Pulmonary artery endothelial cell (primary cell): ENCODE measurements around the gene THSD7B. TPM values are rescaled to one million over a fixed set of nuclear protein-coding genes. Genes with fewer than 3 reads are reported as not detected.
"Not testable (repeated sequence)": the region's sequence is repeated elsewhere in the genome, so short reads cannot be mapped to it uniquely, and the experiment has no call there.

Source experiments
- DNase-seq: peaks from one replicate; pipeline ENCODE4 v3.0.0-alpha.2; 2011; ENCODE audit warnings: low read depth, low spot score
- total RNA-seq: library from RNA; depleted of rRNA; stranded (reverse); fragments of >200 nt; gene quantifications from 2 replicates; pipeline ENCODE4 v1.2.3, GENCODE V29; 2014

Gene THSD7B
- total RNA-seq, result not detected in 2 replicates

DNA sequence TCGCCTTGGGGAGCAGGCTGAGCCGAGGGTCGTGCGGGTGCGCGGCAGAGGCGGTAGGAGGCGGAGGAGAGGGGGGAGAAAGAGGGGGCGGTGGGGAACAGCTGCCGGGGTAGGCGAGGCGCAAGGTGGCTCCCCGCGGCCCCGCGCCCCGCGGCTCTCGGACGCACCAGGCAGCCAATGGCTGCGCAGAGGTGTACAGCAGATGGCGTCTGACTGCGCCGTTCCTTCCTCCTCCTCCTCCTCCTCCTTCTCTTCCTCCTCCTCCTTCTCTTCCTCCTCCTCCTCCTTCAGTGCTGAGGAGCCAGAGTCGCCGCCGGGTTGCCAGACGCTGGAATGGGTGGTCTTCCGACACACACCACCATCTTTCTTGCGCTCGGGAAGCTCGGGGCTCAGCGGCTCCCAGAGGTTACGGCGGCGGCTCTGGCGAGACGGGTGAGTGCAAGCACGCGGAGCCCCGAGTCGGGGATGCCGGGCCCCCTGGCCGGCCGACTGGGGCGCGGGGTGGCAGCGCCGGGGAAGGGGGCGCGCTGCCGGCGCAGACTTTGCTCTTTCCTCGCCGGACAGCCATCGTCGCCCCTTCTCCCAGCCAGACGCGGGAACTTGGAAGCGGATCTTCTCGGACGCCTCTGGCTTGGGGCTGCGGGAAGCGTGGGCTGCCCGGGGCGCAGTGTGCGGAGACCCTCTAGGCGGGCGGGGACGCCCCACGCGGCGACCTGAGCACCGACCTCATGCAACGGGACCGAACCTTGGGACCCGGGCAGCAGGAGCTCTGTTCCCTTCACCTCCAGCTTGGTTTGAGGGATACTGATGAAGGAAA, at the start of gene THSD7B:
Gene THSD7B (plus strand): TSS at position 290 of the 817 bp plus-strand sequence. CDS start 116,634 bp downstream, outside the sequence.
- DNase-seq, result no peak

GRCh38 chr2:136718273-136718672, 47.1 kb upstream of the THSD7B start:
- no peak for DNase-seq

DNA sequence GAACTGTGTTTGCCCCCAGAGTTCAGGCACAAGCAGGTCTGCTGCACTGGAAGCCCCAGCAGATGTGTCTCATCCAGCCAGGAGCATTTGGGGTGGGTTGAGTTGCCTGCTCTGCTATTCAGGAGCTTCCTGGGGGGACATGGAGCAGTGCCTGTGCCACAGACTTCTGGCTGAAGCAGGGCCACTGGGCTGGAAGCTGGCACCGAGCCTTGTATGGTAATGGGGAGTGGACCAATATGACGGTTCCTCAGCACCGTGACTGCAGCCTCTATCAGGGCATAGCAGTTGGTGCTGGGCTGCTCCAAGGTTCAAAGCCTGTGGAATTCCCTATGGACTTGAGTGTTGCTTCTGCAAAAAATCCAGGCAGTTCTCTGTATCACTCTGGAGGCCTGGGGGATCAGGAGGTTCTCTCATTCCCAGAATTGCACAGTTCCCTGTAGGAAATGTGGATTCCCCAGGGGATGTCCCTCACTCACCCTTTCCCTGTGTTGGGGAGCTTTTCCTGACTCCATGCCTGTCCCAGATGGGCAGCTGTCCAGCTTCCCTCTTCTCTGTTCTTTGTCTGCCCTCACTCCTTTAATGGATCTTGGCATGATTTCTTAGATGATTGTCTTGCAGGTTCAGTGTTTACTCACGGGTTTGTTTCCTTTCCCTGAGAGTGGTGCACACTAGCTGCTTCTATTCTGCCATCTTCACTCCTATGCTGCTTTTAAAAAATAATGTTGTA, 37.2 kb upstream of the THSD7B start:
- no peak for DNase-seq

DNA sequence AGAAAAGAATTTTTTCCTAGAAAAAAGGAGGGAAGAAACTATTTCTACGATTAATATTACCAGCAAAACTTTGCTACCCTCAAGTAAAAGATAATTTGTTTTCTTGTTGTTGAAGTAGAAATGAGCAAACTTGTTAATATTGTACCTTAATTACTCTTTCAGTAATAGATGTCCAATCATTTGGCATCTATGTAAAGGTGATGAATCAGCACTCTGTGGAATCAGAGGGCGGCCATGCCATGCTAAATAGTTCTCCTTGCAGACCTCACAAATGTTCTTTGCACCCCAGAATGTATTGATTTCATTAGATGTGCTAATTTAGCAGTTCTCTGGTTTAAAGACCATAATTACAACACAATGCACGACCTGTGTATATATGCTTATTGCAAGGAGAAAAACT, 29.1 kb upstream of the THSD7B start:
- no peak for DNase-seq

- no peak for DNase-seq
Measured at GRCh38 chr2:136738044-136738443, 27.3 kb upstream of the THSD7B start.

GRCh38 chr2:136741471-136741870, 23.9 kb upstream of the THSD7B start:
- no peak for DNase-seq

DNA sequence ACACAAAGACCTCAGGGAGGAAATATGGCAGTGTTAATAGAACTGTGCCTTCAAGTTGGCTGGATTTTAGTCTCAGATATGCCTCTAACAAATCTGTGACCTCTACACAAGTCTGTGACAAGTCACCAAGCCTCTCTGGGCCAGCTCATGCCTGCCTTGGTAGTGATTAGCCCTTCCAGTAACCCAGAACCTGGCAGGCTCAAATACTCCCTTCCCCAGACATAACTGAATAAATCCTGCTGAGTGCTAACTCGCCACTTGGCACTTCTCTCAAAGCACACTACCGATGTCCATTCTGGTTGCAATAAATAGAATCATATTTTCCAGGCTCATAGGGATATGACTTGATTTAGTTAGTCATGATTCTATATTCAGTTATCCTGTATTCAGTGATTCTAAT, 15.3 kb upstream of the THSD7B start:
- DNase-seq, result no peak

- no peak for DNase-seq
Measured at GRCh38 chr2:136751406-136751805, 13.9 kb upstream of the THSD7B start.

DNA sequence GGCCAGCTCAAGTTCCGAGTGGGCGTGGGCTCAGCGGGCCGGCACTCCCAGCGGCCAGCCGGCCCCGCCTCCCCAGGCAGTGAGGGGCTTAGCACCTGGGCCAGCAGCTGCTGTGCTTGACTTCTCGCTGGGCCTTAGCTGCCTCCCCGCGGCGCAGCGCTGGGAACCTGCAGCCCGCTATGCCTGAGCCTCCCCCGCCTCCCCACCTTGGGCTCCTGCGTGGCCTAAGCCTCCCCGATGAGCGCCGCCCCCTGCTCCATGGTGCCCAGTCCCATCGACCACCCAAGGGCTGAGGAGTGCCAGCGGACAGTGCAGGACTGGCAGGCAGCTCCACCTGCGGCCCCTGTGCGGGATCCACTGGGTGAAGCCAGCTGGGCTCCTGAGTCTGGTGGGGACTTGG, 6.8 kb upstream of the THSD7B start:
- not testable (repeated sequence) for DNase-seq

DNA sequence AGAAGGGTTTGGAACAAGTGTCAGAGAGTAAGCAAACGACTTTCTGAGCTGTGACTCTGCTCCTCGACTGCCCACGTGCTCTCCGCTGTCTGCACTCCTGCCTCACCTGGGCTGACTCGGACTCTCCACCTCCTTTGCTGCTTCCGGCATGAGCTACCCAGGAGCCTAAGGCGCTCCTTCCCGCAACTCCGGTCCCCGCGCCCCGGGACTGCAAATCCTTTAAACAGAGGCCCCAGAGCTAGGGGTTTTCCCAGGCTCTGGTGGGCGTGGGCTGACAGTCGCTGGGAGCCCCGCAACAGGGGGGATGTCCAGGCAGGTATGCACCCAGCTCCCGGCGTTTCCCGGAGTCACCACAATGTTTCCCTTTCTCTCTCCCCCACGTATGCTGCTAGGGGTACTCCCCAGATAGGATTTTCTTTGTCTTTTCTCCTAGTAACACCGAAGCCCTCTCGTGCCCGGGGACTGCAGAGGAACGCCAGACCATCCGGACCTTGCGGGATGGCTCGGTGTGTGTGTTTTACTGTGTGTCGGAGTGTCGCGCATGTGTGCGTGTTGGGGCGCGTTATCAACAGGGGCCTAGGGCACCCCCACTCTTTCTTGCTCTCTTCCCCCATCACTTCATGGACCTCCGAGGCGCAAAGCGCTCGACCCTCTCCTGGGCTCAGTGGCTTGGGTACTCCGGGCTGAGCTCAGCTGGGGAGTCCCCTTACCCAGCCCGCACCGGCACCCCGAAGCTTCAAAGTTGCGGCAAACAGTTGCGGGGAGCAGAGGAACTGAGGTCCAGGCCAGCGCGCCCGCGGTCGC, 691 bp upstream of the THSD7B start:
- DNase-seq, result no peak

DNA sequence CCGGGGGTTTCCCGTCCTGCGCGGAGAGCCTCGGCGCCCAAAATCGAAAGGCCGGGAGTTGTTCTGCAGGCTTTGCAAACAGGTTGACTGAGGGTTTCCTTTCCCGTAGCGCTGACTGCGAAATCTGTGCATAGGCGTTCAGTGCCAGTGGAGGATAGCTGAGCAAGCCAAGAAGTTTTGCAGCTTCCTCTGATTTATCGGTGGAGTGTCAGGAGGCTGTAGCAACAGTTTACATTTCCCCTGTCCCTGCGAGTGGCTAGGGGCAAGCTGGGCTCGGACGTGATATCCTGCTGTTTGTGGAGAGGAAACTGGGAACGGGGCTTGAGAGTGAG, 694 bp downstream of the THSD7B start:
- no peak for DNase-seq

DNA sequence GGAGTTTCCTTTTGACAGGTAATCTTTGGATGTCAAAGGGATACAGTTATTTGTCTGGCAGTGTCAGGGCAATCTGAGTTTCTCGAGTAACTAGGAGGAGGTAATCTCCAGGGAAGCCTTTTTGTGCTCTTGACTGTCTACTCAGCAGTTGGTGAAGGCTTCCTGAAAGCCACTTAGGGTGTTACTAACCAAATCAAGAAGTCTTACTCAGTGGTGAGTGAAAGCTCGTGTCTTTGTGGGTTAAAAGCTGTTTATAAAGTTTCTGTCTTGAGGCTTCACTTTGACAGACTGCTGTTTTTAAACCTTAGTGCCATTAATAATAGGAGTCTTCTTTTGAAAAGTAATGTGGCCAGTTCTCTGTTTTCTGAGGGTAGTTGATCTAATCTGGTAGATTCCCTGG, 1.7 kb downstream of the THSD7B start:
- DNase-seq, result no peak

DNA sequence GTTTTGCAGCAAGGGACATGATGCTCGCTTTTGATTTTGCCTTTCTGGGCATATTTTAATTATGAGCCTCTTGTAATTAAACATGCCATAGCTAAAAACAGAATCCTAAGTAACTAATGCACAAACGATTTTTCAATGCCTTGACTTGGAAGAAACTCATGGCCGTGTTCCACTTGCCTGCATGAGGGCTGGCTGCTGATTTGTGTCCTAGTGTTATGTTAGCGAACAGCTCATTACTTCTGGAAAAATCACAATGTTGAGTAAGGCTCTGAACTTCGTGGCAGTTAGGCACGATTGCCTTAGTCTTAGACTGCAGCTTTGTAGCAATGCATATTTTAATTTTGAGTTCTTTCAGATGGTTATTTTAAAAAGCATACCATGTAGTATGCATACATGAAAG, 4.5 kb downstream of the THSD7B start:
- no peak for DNase-seq

DNA sequence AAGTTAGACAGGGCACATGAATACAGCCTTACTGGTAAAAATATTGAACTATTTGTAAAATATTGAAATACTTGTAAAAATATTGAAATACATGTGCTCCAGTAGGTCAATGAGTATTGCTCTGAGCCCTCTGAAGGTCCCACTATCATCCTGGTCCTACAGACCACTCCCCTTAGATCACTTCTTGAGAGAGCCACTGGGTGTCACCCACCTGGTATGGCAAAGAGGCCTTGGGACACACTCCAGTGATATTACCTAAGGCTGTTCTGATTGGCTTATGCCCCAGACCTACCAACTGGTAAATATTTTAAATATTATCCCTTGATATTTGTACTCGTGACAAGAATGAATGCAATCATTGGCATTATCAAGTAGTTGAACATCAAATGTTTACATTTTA, 5.0 kb downstream of the THSD7B start:
- DNase-seq, result no peak

GRCh38 chr2:136777391-136777790, 12.0 kb downstream of the THSD7B start:
- no peak for DNase-seq

DNA sequence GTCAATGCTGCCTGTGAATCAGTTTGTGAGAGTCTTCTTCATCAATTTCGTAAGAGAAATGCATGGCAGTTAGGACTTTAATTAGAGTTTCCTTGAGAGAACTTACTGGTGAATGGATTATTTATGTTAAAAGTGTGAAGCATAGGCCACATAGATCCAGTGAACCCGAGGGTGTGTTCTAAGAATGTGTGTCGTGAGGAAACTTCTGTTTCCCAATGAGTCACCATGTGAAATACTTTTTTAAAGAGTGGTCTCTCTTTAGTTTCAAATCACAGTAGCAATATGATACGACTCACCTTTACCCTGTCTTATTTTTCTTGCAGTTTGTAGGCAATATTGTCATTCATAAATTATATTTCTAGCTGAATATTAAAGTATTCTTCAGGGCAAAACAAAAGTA, 18.5 kb downstream of the THSD7B start:
- no peak for DNase-seq

DNA sequence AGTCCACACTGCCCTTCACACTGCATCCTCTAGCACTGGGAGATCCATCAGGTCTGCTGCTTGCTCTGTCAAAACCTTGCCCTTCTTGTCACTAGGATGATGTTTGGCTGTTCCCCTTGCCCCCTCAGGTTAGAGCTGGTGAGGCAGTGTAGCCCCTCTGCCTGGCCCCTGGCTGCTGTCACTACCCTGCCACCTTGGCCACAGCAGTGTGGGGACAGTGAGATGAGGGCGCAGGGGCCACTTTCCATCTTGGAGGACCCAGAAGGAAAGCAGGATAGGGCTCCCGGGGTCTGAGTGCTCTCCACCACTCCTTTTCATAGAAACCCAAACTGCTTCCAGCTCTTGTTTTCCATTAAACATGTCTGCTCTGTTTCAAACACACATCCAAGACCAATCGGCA, 19.9 kb downstream of the THSD7B start:
- DNase-seq, result no peak

GRCh38 chr2:136787970-136788369, 22.6 kb downstream of the THSD7B start:
- no peak for DNase-seq

DNA sequence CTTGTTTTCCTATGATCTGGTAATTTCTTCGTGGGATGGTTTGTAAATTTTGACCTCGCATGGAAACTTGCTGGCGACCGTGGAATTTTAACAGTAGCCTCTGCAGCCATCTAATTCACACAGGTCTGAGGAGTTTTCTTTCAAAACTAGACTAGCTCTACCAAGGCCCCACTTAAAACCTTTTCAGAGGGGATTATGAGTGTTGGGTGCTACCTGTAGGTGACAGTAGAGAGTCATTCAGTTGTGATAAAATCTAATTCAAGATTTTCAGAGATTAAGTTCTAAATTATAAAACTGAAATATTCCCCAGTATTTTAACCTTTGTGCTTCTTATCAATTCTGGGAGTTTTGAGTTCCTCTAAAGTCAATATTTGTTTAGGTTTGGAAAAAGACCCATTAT, 31.0 kb downstream of the THSD7B start:
- no peak for DNase-seq

GRCh38 chr2:136798766-136799165, 33.4 kb downstream of the THSD7B start:
- DNase-seq, result no peak

GRCh38 chr2:136801661-136802060, 36.3 kb downstream of the THSD7B start:
- DNase-seq, result no peak

GRCh38 chr2:136809998-136810397, 44.7 kb downstream of the THSD7B start:
- DNase-seq, result no peak
